PFSK-1 (cell line): ENCODE data around the gene MYH13.

ENCODE experiments used
- POLR2AphosphoS5 ChIP-seq: IDR thresholded peaks from 2 replicates; pipeline ENCODE4 v1.6.1; 2012; ENCODE audit warnings: low read depth, mild to moderate bottlenecking, control low read depth, low read length, moderate library complexity
- SIN3A ChIP-seq: IDR thresholded peaks from 2 replicates; pipeline ENCODE4 v1.6.1; 2012; ENCODE audit warnings: mild to moderate bottlenecking, low read length, moderate library complexity, borderline replicate concordance; ENCODE audit not compliant: insufficient read depth
- TAF1 ChIP-seq: IDR thresholded peaks from 2 replicates; pipeline ENCODE4 v1.6.1; 2012; ENCODE audit warnings: low read length, control low read depth, borderline replicate concordance; ENCODE audit not compliant: insufficient read depth
- TF ChIP-seq, protein P1 (sequence below), 2 experiments: IDR thresholded peaks; 2 replicates each; pipeline versions ENCODE4 v1.6.1 to v1.8.0; 2011 to 2012; ENCODE audit warnings: low read depth in 2 of 2, low read length in 2 of 2, control low read depth in 1 of 2, inconsistent platforms in 1 of 2, mild to moderate bottlenecking in 1 of 2, moderate library complexity in 1 of 2; ENCODE audit not compliant: insufficient read depth in 1 of 2

DNA sequence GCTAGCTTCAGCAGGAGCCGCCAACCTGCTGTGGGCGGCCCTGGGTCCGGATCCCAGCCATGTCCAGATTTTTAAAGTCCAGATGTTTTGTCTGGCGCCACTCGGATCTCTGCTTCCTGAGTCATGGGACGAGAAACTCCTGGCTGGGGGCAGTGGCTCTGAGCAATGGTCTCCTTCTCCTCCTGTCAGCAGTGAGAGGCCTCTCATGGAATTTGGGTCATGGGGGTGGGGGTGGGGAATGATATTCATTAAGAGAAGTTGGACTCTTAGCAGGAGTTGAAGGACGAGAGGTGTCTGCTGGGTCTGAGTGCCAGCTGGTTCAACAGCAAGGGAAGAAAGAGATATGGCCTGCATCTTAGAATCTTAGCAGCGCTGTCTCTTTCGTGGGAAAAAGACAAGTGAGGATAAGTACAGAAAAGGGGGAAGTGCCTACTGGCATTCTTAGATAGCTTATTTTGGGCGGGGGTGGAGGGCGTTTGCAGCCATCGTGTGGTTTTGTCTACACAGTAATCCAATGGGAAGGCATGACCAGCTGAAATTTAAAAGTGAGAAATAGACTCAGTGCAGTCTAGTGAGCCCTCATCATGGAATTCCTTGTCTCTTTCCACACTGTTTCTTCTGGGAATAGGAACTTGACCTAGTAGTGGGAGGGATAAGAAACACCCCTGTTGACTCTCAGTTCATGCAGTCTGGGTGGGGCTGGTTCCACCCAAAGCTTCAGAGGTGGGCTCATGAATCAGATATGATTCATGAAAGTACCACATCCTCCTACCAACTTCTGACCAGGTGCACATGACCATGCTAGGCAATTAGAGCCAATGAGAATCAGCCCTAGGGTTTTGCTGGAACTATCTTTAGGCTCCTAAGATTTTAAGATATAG, 80.5 kb downstream of the MYH13 start:
- TF ChIP-seq POLR2AphosphoS5, result no peak
- no peak for TF ChIP-seq SIN3A
- TF ChIP-seq, protein P1, sequence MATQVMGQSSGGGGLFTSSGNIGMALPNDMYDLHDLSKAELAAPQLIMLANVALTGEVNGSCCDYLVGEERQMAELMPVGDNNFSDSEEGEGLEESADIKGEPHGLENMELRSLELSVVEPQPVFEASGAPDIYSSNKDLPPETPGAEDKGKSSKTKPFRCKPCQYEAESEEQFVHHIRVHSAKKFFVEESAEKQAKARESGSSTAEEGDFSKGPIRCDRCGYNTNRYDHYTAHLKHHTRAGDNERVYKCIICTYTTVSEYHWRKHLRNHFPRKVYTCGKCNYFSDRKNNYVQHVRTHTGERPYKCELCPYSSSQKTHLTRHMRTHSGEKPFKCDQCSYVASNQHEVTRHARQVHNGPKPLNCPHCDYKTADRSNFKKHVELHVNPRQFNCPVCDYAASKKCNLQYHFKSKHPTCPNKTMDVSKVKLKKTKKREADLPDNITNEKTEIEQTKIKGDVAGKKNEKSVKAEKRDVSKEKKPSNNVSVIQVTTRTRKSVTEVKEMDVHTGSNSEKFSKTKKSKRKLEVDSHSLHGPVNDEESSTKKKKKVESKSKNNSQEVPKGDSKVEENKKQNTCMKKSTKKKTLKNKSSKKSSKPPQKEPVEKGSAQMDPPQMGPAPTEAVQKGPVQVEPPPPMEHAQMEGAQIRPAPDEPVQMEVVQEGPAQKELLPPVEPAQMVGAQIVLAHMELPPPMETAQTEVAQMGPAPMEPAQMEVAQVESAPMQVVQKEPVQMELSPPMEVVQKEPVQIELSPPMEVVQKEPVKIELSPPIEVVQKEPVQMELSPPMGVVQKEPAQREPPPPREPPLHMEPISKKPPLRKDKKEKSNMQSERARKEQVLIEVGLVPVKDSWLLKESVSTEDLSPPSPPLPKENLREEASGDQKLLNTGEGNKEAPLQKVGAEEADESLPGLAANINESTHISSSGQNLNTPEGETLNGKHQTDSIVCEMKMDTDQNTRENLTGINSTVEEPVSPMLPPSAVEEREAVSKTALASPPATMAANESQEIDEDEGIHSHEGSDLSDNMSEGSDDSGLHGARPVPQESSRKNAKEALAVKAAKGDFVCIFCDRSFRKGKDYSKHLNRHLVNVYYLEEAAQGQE (IDR thresholded peaks at IDR 0.05; ENCODE audit: insufficient read depth in 1 of 2, low read depth in 2 of 2, low read length in 2 of 2), result no peak
- no peak for TF ChIP-seq TAF1
